ENCODE measurements around the gene IFT27.

The IFT27 gene, protein sequence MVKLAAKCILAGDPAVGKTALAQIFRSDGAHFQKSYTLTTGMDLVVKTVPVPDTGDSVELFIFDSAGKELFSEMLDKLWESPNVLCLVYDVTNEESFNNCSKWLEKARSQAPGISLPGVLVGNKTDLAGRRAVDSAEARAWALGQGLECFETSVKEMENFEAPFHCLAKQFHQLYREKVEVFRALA

DNA sequence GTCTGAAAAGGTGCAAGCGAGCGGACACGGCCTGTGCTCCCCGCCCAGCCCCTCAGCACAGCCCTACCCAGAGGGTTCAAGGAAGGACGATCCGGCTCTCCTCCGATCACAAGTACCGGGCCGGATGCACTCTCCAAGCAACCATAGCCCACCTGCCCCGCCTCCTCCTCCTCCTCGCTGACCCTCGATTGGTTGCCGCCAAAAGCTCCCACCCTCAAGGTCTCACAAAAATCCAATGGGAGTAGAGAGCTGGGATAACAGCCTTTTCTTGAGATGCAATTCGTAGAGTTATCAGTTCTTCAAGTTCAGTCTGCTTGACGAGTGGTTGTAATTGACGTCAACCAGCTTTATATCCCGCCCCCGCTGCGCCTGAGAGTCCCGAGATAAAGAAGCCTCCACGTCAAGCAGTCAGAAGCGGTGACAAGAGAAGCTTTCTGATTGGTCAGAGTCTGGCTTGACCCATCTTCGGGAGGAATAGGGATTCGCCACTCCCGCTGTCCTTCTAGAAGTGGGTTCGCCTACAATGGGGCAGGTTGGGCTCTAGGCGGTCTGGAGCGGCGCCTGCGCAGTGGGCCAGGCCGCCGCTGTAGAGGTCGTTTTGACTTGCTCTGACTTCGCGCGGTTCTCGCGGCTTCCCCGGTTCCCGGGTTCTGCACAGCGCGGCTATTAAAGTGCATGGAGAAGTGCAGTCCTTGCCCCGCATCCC is at the start of gene IFT27:
IFT27 (minus strand) TSS at position 156 of the 706 bp plus-strand sequence. CDS start 412 bp downstream, outside the sequence.
- in situ Hi-C loops (cut with MboI; ENCODE audit: low sequenced_read_pairs), result no loop called here

DNA sequence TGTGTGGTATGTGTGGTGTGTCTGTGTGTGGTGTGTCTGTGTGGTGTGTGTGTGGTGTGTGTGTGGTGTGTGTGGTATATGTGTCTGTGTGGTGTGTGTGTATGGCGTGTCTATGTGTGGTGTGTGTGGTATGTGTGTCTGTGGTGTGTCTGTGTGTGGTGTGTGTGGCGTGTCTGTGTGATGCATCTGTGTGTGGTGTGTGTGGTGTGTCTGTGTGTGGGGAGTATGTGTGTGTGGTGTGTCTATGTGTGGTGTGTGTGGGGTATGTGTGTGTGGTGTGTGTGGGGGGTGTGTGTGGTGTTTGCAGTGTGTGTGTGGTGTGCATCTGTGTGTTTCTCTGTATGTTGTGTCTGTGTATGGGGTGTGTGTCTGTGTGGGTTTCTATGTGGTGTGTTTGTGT is 48.7 kb upstream of the IFT27 start:
- in situ Hi-C loops (cut with MboI; ENCODE audit: low sequenced_read_pairs), result no loop called here

DNA sequence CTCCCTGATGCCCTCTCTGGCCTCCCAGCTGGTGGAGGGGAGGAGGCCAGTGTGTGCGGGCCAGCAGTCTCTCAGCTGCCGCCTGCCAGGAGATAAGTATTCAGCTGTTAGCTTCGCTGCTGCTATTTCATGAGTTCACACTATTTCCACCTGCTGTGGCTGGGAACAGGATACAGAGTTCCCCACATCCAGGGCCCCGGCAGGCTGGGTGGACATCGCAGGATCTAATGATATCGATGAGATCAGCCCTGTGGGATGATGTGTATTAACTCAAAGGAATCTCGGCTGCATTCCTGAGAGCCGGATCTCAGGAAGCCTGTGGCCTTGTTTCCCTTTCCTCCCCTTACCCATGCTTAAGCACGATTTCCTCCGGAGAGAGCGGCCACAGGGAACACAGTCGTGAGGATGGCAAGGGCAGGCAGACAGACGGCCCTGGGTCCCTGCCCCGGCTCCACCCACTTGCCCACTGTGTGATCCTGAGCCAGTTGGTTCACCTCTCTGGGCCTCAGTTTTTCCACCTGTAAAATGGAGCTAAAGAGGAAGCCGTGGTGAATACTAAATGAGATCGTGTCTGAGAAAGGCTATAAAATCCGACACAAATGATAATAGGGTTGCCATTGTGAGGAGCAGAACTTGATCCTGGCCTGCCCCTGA is 47.4 kb upstream of the IFT27 start:
- in situ Hi-C loops (cut with MboI; ENCODE audit: low sequenced_read_pairs), result no loop called here

DNA sequence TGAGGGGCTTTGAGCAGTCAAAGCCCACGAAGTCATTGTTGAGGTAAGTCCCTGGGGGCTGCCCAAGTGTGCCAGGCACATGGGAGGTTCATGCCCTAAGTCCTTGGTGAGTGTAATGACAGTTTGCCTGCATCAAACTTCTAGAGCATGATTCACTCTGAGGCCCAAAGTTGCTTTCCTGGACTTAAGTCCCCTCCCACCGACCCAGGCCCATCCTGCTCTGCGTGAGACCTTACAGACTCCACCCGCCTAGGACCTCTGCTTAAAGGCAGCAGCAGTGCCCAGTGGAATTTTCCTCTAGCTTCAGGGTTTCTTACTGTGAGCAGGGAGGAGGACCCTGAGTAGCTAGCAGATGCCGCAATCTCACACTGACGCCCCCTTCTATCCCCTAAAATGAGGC is 46.7 kb upstream of the IFT27 start:
- in situ Hi-C loops (cut with MboI; ENCODE audit: low sequenced_read_pairs), result no loop called here

DNA sequence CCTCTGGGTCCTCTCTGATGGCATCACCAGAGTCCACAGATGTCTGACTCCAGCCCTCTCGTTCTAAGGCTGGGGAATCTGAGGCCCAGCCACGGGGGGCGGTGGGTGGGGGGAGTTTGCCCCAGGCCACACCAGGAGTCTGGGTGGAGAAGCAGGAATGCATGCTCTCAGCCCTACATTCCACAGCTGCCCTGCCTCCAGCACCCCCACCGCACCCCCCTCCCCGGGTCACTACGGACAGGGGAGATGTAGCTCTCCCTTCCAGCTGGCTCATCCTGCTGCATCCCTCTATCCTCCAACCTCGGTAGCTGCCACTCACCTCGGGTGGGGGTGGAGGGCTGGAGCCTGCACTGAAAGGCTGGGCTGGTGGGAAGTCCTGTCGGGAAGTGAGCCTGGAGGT is 43.2 kb upstream of the IFT27 start:
- in situ Hi-C loops (cut with MboI; ENCODE audit: low sequenced_read_pairs), result no loop called here

DNA sequence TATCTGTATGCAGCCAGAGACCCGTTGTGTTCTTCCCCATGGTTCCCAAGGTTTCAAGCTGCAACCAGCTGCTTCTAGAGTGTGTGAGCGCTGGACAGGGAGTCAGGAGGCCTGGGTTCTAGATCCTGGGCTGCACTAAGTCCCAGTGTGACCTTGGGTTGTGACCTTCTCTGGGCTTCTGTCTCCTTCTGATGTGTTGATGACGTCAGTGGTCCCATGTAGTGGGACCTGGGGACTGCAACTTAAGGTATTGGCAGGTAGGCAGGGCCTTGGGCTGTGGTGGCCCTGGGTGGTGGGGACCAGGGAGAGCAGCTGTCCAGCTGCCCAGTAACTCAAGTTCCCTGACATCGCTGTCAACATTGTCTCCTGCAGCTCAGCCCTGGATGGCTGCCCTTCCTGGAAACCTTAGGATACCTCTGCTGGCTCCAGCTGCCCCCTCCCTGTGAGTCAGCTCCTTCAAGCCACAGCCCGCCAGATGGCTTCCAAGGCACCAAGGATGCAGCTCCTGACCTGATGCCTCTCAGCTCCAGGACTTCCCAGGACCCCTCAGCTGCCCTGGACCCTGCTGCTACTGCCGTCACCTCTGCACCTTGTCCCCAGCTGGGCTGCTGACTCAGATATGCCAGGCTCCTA is 42.2 kb upstream of the IFT27 start:
- in situ Hi-C loops (cut with MboI; ENCODE audit: low sequenced_read_pairs), result no loop called here

DNA sequence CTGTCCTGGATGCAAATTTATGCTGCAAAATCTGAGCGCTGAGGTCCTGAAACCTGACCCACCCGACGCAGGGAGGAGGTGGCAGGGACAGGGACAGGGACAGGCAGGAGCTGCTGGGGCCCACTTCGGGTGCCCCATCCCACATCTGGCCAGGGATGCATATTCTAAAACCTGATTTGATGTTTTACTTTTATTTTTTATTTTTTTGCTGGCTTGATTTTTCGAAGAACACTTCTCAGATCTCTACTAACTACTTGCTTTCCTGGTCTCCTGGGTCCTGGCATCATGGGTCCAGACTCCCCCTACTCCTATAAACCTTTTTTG is 41.6 kb upstream of the IFT27 start:
- in situ Hi-C loops (cut with MboI; ENCODE audit: low sequenced_read_pairs), result no loop called here

DNA sequence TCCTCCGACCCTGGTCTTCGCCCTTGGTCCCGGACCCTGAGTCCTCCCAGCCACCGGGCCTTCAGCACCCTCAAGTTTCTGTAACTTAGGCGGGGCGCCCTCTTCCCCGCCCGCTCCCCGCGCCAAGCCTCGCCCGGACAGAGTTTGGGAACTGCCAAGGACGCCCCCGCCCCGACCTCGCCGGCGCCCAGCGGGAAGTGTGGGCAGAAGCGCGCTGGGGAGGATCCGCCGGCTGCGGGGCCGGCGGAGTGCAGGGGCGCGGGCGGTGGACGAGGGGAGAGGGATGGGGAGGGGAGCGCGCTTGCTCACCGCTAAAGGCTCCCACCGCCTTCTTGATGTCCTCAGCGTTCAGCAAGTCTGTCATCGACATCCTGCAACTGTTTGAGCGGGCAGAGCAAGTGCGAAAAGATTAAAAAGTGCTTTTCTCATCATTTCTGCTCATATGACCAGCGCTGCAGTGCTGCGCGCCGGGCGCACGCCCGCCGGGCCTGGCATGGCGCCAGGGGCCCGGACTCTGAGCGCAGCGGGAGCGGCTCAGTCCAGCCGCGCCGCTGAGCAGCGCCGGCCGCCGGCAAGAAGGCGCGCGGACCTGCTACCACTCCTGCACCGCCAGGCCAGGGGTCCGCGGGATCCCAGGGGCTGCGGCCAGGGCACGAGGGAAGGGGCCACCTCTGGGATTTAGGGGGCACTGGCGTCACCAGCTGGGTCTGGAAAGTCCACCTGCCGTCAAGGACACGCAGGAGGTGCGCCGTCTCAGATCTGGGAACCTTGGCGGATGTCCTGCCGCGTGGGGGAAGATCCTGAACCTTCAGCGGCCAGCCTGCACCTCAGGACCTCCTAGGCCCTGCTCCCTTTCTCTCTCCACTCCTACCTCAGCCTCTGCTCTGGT is 41.0 kb upstream of the IFT27 start, which contains the start of gene PVALB:
PVALB (minus strand) TSS at position 400 of the 889 bp plus-strand sequence; CDS start at position 370, 30 bp downstream.
- in situ Hi-C loops (cut with MboI; ENCODE audit: low sequenced_read_pairs), result no loop called here

DNA sequence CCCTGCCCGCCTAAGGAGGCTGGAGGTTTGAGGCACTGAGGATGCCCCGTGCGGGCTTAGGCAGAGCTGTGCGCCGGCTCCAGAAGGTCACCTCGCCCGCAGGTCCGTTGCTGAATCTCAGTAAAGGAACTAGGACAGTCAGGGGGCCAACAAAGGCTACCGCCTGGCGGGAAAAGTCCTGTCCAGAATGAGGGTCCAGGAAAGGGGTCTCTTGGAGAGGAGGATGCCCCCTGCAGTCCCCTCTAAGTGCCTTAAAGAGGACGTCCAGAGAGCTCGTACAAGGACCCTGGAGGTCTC is 40.4 kb upstream of the IFT27 start:
- in situ Hi-C loops (cut with MboI; ENCODE audit: low sequenced_read_pairs), result no loop called here

DNA sequence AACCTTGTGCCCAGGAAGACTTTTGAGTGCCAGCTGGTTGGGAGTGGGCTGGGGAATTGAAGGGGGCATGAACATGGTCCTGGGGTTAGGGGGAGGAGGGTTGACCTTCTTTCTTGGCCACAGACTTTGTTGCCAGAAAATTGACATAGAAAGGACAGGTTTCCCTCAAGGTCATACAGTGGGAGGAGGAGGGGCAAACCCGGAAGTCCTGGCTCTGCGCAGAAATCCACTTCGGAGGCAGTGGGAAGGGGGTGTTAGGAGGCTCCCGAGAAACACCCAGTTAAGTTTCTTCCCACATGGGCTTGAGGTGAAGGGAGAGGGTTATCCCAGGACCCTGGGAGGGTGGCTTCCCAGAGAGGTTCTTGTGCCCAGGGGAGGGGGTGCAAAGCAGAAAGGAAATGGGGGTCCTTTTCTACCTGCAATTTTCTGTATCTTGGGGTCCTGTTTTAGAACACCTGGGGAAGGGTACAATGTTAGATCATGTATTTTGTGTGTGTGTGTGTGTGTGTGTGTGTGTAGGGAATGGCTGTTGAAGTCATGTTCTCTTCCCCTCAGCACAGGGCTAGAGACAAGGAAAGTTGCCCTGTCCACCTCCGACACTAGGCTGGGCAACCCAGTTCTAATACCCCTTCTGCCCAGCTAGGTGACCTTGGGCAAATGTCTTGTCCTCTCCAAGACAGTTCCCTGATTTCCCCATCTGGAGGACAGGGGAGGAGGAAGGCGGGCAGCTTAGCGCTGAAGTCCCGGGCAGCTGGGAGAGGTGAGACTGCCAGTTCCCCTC is 39.8 kb upstream of the IFT27 start:
- in situ Hi-C loops (cut with MboI; ENCODE audit: low sequenced_read_pairs), result no loop called here

DNA sequence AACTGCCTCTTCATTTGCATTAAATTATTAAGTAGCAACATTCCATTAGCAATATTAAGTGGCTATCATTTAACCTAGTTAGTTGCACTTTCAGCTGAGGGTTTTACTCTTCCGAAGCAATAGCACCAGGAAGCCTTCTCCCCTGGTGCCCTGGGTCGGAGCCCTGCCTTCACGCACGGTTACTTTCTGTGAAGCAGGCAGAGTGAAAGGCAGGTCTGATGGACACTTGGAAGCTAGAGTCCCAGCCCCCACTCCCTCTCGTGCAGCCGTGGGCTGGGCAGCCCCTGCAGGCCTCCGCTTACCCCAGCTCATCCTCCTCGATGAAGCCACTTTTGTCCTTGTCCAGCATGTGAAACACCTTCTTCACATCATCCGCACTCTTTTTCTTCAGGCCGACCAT is 38.9 kb upstream of the IFT27 start:
- in situ Hi-C loops (cut with MboI; ENCODE audit: low sequenced_read_pairs), result no loop called here

DNA sequence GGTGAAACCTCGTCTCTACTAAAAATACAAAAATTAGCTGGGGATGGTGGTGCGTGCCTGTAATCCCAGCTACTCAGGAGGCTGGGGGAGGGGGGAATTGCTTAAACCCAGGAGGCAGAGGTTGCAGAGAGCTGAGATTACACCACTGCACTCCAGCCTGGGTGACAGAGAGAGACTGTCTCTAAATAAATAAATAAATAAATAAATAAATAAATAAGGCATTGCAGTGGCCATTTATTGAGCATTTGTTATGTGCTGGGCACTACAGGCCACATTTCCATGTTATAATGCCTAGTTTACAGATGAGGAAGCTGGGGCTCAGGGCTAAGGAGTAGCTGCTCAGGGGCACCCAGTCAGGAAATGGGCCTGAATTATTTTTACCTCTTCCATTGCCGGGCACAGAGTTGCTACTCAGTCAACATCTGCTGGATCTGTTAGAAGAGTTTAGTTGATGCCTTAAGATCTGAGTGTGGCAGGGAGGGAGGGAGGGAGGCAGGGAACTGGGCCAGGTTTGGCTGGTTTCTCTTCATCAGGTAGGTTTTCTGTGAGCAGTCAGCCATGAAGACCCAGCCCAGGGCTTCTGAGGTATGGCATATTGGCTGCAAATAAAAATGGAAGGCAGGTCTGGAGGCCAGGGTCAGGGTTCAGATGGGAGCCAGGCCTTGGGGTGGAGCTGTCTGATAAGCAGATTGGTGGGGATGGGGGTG is 35.3 kb upstream of the IFT27 start:
- in situ Hi-C loops (cut with MboI; ENCODE audit: low sequenced_read_pairs), result no loop called here

DNA sequence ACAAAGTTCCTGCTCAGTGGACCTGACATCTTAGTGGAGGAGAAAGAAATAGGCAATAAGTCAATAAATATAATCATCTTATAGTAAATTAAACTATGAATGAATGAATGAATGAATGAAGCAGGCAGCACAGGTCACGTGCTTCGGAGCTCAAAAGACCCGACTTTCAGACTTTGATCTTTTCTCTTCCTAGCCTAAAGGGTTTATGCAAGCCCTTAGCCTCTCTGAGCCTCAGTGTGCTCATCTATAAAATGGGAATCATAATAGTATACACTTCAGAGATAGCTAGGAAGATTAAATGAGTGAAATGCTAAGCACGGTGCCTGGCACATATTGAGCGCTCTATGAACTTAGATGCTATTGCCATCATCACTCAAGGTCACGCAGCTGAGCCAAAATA is 33.4 kb upstream of the IFT27 start:
- in situ Hi-C loops (cut with MboI; ENCODE audit: low sequenced_read_pairs), result no loop called here

DNA sequence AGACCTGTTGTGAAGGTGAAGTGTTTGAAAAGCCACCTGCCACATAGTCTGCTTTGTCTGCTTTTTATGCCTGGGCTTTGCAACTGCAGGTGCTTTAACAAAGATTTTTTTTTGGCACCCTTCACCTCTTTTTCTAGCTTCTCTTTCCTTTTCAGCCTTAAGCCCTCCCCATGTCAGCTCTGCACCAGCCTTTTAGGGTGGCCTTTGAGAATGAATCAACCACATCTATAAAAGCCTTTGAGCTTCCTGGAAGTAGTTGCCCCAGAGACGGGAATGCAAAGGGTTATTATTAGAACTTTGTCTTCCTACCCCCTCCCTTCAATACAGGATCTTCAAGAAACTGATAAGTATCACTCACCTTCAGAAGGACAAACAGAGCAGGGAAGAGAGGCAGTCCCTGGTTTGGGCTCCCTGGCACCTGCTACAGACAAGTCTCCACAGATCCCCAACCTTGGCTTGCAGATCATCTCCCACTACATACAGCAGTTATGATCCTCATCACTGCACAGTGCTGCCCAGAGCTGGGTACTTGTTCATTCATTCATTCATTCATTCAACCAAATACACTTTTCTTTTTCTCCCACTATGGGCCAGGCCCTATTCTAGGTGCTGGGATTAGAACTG is 32.9 kb upstream of the IFT27 start:
- in situ Hi-C loops (cut with MboI; ENCODE audit: low sequenced_read_pairs), result no loop called here

DNA sequence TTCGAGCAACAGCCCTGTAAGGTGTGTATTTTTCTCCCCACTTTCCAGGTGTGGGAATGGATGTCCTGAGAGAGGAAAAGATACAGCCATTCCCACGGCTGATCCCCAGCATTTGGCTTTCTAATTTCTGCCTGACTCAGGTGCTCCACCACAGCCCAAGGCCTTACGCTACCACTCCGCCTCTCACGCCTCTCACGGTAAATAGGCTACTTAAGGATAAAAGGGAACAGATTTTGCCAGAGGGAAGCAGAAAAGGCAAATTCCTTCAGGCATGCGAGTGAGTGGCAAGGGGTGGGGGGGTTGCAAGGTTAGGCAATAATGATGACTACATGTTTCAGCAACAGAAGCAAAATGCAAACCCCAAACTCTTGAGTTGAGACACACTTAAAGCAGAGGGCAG is 31.7 kb upstream of the IFT27 start:
- in situ Hi-C loops (cut with MboI; ENCODE audit: low sequenced_read_pairs), result no loop called here

DNA sequence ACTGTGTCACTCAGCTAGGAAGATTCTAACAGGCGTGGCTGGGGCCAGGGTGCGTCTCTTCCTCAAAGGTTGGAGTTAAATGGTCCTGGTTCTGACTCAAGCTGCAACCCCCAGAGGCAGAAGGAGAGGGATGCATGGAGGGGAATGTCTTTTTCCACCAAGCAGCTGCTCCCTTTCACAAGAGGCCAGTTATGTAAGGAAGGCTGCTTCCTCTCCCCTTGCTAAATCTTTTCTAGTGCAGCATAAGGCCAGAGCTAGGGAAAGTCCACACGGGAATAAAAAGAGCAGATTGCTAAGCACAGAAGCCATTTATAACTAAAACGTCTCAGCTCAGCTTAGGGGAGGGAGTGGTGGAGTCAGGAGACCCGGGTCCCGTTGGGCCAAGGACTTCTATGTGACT is 30.9 kb upstream of the IFT27 start:
- in situ Hi-C loops (cut with MboI; ENCODE audit: low sequenced_read_pairs), result no loop called here

DNA sequence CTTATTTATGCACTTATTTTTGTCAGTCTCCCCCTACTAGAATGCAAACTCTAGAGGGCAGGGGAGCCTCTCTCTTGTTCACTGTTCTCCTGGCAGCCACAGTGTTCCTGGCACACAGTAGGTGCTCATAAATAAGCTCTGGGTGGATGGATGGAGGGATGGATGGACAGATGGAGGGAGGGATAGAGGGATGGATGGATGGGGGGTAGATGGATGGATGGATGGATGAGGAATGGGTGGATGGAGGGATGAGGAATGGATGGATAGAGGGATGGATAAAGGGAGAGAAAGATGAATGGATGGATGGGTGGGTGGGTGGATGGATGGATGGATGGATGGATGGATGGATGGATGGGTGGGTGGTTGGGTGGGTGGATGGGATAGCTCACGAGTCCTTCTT is 27.4 kb upstream of the IFT27 start:
- in situ Hi-C loops (cut with MboI; ENCODE audit: low sequenced_read_pairs), result no loop called here

DNA sequence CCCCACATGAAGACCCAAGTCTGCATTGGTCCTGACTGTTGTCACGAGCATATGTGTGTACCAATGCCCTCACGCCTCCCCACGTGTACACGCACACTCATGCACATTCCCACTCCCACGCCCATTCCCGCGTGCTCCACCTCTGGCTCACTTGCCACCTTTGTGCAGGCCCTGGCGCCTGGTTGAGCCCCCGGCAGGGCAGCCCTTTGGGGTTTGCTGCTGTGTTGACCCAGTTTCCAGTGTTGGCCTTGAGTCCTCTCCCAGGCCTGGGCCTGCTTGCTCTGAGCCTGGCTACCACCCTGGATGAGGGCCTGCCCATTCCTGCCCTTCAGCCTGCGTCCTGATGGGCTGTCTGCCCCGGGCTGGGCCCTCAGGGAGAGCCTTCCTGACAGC is 22.8 kb upstream of the IFT27 start:
- in situ Hi-C loops (cut with MboI; ENCODE audit: low sequenced_read_pairs), result no loop called here

DNA sequence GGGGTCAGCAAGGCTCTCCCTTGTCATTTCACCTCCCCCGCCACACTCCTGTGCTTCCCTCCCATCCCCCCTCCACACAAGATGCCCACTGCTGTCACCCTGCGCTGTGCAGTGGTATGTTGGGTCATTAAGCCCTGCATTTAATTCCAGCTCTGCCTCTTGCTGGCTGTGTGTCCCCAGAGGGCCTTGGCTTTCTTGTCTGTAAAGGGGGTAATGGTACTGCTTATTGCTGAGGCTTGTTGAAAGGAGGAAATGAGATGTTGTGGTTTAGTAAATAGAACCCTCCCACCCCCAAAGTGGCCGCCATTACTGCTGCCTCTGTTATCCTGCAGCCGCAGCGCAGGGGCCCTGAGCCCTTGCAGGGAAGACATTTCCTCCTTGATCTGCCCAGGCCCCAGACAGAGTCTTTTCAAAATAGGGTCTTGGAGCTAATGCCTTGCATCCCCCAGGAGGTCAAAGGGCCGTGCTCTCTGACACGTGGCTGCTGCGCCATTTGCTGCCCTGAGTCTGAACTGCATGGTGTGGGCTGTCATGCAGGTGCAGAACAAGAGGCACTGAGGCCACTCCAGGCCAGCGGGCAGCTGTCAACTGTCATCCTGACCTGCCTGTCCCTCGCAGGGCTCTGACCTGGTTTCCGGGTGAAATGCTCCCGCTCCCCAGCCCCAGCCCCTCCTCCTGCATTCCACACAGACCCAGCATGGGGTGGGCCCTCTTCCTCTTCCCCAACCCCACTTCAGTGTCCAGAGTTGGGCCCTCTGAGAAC is 22.2 kb upstream of the IFT27 start:
- in situ Hi-C loops (cut with MboI; ENCODE audit: low sequenced_read_pairs), result no loop called here
